Measurements from ENCODE around the gene SHISA5.

Gene SHISA5

DNA sequence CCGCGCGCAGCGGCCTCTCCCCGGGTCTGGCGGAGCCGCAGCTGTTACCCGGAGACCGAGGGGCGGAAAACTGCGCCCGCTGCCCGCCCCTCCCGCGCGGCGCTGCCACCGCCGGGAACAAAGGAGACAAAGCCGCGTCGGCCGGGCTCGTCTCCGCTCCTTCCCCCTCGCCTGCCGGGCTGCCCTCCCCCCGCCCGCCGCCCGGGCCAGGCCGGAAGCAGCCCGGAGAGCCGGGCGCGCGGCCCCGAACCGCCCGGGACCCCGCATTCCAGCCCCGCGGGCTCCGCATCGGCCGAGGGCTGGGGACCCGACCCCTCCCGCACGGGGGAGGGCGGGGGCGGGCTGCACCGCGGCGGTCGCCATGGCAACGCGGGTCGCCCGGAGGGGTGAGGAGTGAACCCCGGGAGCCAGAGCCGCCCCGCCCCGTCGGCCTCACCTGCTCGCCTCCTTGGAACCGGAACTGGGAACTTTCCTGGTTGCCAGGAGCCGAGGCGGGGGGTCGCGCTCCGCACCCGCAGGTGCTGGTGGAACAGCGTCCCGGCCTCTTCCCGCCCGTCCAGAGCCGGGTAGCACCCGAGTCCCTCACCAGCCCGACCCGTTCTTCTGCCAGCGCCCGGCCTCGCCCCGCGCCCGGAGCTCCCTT lies 74.5 kb downstream of the SHISA5 start:
- peak; percentile 42 for DNase-seq

DNA sequence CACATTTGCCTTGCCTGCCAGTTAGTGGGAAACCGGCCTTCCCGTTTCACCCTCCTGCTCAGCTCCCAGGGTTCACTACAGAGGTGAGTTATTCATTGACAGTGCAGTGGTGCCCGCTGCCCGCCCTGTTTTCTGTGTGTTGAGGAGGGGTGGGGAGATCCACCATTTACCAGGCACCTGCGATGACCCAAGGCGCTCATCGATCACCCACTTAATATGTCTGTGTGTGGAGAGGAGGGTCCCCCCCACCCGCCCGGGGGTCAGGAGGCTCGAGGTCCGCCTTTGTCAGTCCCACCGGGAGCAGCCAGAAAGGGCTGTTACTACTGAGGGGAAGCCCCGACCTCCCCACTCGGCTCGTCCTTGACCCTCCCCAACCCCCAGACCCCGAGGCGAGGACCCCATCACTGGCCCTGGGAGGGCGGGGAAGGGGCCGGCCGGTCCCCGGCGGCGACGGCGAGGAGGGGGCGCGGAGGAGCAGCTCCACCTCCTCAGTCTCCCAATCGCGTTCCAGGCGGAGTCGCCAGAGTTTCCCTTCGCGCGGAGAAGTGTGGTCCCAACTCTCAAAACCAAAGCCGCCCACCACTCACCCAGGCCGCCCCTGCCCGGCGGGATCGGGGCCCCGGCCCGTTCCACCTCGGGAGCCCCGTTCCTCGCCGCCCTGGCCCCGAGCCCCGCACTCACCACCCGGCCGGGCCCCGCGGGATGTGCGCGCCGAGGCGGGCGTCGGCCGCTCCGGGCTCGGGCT lies 75.2 kb downstream of the SHISA5 start:
- no peak for DNase-seq

DNA sequence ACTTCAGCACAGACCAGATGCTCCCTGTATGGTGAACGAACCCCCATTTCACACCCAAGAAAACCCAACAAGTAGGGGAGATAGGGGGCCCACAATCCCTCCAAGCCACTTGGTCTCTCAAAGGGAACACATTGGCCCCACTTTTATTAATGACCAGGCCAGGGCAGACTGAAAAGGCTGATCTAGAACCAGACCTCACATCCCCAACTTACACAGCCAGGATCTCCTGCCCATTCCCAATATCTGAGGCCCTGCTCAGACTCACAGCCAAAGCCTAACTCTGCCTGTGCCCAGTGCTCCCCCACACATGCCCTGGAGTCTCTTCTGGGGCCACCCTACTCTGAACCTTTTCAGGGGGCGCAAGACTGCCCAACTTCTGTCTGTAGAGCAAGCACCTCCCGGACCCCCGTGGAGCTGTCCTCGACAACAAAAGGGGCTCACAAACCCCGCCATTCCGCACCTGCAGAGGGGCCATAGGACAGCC lies 75.8 kb downstream of the SHISA5 start:
- no peak for DNase-seq

DNA sequence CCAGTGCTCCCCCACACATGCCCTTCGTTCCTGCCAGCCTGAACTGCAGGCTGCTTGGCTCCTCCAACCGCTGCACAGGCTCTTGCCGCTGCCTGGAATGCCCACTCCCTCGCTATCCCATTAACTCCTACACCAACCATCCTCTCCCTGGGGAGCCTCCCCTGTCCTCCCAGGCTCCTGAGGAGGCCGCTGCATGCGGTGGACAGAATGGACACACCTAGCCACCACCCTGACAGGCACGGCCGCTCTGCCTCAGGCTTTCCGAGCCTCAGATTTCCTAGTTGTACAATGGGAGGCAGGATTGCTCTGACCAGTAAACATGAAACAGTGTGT lies 76.4 kb downstream of the SHISA5 start:
- DNase-seq = no peak

DNA sequence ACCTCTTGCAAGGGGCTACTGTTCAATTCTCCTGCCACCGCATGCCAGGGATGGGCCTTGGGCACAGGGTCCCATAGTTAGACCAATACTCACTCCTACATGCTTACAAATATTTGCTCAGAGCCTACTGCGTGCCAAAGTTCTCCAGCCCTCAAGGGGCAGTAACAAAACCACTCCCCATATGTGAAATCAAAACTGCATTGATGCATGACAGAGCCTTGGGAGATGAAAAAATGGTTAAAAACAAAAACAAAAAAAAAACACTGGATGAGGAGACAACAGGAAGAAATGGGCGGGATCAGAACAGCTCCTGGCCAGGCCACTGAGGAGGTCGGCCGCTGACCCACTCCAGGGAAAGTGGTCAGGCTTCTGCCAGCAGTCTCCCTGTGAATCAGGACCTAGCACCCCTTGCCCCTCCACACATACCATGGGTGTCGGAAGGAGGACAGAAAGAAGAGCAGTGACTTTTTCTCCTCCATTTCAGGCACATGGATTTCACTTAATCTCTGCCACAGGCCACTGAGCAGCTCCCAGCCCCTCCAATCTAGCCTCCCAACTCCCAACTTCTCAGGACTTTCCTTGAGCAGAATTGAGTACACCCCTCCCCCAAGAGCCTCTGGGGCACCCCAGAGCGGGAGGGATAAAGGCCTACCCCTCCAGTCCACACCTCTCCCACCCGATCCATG lies 76.9 kb downstream of the SHISA5 start:
- DNase-seq = no peak

DNA sequence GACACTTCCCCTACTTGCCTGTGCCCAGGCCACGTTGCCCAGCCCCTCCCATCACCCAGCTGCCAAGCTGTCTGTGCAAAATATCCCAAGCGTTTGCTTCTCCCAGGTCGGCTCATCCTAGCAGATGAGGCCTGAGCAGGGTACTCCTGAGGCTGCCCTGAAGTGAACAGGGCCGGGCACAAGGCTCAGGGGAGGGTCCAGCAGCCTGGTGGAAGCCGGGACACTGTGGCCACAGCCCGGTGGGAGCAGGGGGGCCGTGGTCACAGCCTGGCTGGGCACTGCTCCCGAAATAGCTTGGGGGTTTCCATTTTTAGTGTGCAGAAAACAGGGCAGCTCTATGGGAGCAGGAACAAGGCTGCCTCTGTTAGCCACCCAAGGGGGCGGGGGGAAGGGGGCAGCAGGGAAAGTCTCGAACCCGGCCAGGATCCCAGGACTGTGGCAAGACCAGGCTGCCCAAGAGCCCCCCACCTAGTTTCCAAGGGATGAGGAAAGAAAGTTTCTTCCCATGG lies 77.5 kb downstream of the SHISA5 start:
- DNase-seq = no peak

DNA sequence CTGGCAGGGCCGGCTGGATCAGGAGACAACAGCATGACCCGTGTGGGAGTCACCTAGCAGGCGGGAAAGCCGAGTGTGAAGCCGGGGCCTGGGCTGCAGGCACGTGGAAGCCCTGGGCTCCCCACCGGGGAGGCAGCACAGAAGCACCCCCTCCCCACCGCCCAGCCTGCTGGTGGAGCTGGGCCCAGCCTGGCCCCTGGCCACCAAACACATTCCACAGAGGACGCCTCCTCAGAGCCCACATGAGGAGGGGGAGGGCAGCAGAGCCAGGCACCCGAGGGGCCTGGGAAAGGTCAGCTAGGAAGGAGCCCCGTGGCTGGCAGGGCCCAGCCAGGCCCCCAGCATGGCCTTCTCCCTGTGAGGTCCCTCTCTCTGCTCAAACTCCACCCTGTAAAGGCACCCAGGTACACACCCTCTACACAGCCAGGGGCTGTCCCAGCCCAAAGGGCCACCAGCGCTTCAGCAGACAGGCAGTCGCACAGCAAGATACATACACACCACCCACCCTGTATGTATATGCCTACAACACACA lies 78.6 kb downstream of the SHISA5 start:
- DNase-seq = no peak

DNA sequence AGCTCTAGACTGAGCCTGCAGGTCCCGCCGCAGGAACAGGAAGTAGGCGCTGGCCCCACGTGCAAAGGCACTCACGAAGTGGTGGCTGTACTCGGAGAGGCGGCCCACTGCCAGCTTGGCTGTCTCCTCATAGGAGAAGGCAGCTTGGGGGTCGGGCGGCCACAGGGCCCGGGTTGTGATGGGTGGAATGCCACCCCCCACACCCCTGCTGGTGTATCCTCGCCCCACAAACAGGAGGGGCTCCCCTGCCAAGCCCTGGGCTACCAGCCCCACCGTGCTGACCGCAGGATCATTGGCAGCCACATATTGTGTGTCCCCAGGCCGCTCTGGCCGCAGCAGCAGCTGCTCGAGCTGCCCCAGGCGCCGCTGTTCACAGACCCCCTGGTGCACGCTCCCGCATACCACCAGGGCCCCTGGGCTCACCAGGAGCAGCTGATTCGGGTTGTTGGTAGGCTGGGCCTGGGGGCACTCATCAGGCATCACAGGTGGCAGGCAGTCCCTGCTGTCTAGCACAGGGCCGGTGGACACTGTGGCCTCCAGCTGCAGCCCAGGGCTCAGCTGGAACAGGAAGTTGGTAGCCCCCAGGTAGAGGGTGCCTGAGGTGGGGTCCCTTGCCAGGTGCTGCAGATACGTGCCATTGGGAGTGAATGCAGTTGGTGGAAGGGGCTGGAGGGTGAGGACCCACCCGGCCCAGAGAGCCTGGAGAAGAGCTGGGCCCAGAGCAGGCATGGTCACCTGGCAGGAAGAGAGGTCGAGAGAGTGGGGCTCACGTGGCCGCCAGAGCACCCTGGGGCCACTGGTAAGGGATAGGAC lies 79.9 kb downstream of the SHISA5 start:
- no peak for DNase-seq

DNA sequence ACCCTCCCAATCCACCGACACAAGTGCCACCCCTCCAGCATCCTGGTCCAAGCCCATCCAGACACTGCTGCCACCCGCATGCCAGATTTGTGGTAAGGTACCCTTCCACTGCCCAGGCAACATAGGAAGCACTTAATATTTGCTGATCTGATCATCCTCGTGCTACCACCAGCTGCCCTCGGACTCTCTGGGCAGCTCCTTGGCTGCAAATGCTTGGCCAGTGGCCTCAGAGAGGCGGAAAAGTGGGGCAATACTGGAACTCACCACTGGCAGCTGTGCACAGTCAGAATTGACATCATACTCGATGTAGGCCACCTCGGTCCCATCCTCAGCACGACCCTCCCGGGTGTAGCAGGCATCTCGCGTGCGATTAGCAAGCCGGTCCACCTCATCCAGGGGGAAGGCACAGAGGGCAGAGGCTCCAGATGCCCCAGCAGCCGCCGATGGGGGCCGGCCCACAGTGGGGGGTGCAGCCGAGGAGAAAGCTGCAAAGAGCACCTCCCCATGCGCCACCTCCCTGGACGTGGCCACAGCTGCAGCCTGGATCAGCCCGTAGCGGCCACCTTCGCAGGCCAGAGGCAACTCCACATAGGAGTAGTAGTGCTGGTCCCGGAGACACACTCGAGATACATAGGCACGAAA lies 80.6 kb downstream of the SHISA5 start:
- DNase-seq = no peak

DNA sequence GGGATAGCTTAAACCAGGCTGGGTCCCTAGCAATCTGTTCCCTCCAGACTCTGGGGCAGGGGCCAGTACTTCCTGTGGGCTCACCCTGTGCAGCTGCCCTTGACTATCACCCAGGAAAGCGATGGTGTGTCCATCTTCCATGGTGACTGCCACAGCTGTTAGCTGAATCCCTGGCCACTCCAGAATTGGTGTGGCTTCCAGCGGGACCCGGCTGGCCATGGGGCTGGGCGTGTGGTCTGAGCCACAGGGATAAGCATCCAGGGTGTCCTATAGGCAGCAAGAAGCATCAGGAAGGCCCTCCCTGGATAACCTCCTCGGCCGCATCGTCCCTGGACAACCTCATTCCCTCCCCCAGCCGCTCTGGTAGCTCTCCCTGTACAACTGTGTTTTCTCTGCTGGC lies 81.3 kb downstream of the SHISA5 start:
- DNase-seq = no peak

DNA sequence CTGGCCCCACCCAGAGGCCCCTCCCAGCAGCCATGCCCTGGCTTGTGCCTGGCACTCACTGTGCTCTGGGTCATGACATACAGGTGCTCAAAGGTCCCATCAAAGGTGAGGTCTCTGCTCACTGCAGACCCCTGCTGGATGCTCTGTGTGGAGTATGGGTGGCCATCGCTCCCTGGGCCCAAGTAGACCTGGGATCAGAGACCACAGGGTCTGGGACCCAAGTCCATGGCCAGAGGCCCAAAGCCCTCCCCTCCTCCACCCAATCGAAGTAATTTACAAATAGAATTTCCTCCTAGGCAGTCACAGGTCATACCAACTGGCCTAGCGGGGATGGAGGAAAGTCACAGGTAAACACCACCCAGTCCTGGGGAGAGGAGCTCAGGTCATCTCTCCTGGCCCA lies 81.7 kb downstream of the SHISA5 start:
- DNase-seq = no peak

DNA sequence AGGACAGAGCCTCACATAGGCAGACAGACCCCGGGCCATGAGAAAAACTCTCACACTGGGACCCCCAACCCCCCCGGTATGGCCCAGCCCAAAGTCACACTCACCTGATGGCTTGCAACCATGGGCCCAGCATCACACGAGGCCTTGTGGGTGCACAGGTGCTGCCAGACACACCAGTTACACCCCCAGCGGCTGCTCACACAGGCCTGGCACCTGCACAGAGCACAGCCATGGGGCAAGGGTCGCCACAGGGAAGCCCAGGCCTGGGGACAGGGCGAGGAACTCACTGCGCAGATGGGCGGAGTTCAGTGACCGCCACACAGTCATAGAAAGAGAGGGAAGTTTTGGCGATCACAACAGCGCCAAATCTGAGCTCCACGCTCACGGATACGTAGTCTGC lies 83.4 kb downstream of the SHISA5 start:
- no peak for DNase-seq

DNA sequence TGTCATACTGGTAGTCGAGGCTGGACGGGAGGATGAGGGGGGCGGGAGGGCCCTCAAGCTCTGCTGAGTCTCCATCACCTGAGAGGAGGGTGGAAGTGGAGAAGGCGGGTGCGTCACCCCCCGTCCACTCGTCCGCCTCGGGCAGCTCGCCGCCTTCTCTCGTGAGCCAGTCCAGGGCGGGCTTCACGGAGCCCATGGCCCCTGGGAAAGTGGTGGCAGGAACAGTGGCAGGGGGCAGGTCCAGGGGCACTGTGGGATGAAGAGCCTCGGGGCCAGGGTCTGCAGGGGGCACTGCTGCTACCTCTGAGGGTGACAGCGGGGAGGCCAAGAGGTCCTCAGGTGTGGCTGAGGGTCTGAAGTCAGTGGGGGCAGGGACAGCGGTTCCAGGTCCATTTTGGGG lies 84.4 kb downstream of the SHISA5 start:
- DNase-seq = no peak

DNA sequence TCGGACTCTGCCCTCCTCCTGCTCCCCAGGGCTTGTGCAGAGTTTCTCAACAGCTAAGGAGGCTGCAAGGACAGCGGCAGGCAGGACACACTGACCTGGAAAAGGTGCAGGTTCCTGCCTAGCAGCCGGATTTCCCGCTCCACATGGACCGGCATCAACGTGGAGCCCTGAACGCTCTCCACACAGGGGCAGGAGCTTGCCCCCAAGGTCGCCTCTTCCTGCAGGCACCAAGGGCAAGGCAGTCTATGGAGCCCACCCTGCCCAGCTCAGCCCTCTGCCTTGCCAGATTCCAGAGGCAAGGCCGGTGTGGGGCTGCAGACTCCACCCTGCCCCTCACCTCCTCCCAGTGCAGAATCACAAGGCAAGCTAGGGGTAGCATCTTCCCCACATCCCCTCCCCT lies 84.8 kb downstream of the SHISA5 start:
- DNase-seq = no peak

DNA sequence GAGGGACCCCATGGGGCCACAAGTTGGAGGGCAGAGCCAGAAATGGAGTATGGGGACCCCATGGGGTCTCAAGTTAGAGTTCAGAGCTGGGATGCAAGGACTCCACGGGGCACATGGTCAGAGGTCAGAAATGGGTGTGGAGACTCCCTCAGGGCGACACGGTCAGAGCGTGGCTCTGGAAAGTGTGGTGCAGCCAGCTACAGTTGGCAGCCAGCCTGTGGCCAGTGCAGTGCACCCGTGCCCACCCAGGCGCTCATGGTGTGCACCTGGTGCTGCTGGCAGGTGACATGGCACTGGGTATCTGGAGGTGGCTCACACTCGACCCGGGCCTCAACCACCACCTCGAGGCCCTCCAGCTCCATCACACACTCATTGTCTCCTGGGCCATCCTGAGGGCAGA lies 85.3 kb downstream of the SHISA5 start:
- no peak for DNase-seq

DNA sequence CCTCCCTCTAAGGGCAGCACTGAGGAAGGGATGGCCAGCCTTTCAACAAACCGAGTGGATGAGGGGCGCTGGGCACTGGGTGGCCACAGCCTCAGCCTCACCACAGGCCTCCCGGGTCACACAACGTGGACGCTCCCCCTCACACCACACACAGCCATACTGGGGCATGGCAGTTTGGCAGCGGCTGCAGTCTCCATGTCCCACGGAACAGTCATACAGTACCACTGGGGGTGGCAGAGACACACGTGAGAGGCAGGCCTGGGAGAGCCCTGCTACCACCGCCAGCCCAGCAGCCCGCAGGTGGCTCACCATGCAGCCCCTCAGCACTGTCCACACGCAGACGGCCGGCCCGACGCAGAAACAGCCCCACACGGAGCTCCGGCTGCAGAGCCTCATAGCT lies 85.8 kb downstream of the SHISA5 start:
- no peak for DNase-seq

Data from activated CD4-positive, alpha-beta T cell treated with anti-CD3 and anti-CD28 coated beads, Interleukin-2, Interleukin-6, amounts not matched to agents 100 ng/mL and 50 ng/mL, durations not matched to agents 16 hours and 8 hours (primary cell).